ENCODE measurements around the gene ERMN.

- TF ChIP-seq, protein P1, sequence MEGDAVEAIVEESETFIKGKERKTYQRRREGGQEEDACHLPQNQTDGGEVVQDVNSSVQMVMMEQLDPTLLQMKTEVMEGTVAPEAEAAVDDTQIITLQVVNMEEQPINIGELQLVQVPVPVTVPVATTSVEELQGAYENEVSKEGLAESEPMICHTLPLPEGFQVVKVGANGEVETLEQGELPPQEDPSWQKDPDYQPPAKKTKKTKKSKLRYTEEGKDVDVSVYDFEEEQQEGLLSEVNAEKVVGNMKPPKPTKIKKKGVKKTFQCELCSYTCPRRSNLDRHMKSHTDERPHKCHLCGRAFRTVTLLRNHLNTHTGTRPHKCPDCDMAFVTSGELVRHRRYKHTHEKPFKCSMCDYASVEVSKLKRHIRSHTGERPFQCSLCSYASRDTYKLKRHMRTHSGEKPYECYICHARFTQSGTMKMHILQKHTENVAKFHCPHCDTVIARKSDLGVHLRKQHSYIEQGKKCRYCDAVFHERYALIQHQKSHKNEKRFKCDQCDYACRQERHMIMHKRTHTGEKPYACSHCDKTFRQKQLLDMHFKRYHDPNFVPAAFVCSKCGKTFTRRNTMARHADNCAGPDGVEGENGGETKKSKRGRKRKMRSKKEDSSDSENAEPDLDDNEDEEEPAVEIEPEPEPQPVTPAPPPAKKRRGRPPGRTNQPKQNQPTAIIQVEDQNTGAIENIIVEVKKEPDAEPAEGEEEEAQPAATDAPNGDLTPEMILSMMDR (IDR thresholded peaks at IDR 0.05), result no peak
- no peak for TF ChIP-seq POLR2A (IDR thresholded peaks at IDR 0.05)
These were observed 13.9 kb downstream of the ERMN start for GRCh38 chr2:157311706-157312105.
